GM23248 (cell line): ENCODE data around the gene GAK.

Experiments used
- EZH2 ChIP-seq: fragments of 200-600 bp; sonication (generic); IDR thresholded peaks from 2 replicates; pipeline ENCODE4 v1.6.1; 2018; ENCODE audit warnings: antibody characterized with exemption, mild to moderate bottlenecking; ENCODE audit not compliant: insufficient read depth, poor library complexity, severe bottlenecking
- EZH2phosphoT487 ChIP-seq: fragments of 200-600 bp; sonication (generic); IDR thresholded peaks from 2 replicates; pipeline ENCODE4 v1.6.1; 2018; ENCODE audit warnings: antibody characterized with exemption, moderate library complexity, mild to moderate bottlenecking, low read depth; ENCODE audit not compliant: insufficient read depth

GRCh38 chr4:845233-845835, 86.8 kb downstream of the GAK start:
- no peak for TF ChIP-seq EZH2
- TF ChIP-seq EZH2phosphoT487, result no peak
